GM21825 (cell line): ENCODE measurements around the gene ENAH.

Experiments used
- ATAC-seq: cut with Tn5 transposase; IDR thresholded peaks from one replicate; pipeline ENCODE4 v1.9.1; 2021; ENCODE audit warnings: mild to moderate bottlenecking, moderate library complexity; ENCODE audit not compliant: unreplicated experiment

The ENAH gene

DNA sequence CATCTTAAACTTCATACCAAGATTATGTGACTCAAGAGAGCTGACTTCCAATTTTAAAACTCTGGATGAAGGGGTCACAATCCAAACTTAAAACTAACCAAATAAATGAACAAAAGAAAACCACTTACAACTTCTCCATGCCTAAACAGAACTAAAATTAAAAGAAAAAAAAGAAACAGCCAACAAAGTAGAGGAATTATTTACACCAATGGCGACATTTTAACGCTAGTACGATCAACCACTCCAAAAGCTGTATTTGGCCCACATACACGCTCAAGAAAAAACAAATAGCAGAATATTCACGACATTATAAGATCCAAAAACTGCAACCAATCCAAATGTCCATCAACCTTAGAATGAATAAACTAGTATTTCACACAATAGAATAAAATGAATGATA, 42.4 kb downstream of the ENAH start:
- no peak for ATAC-seq

DNA sequence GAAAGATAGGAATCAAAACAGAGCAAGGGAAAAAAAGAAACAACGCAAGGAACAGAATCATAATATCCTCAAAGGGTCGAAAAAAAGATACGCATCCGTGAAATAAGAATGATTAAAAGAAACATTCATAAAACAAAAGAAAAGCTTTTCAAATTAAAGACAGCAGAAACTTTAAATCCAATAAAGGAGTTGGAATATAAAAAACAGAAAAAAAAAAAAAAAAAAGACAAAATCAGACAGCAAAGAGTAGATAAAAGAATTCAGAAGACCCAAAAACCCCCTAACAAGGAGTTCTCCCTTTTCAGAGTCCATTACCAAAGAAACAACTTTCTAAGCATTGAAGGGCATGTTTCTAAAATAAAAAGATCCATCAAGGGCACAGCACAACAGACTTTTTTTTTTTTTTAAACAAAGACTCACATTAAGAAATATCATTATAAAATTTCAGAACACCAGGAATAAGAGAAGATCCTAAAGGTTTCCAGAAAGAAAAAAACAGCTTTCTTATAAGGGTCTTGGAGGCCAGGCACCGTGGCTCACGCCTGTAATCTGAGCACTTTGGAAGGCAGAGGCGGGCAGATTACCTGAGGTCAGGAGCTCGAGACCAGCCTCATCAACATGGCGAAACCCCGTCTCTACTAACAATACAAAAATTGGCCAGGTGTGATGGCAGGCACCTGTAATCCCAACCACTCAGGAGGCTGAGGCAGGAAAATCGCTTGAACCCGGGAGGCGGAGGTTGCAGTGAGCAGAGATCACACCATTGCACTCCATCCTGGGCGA, 44.7 kb downstream of the ENAH start:
- ATAC-seq: no peak

DNA sequence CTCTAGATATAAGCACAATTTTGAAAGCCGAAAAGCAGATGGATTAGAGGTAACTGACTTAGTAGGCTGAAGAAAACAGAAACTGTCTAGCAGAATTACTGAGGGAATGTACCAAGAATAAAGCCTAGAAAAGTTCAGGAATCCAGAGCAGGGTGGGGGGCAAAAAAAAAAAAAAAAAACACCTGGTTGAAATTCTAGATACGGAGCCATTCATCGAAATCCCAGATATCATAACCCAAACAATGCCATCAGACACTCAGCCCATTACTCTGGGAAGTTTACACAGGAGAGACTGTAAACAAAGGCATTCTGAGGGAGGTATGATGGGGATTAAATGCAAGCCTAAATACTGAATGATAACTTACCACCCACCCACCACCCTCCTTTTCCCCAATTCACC, 45.6 kb downstream of the ENAH start:
- no peak for ATAC-seq

DNA sequence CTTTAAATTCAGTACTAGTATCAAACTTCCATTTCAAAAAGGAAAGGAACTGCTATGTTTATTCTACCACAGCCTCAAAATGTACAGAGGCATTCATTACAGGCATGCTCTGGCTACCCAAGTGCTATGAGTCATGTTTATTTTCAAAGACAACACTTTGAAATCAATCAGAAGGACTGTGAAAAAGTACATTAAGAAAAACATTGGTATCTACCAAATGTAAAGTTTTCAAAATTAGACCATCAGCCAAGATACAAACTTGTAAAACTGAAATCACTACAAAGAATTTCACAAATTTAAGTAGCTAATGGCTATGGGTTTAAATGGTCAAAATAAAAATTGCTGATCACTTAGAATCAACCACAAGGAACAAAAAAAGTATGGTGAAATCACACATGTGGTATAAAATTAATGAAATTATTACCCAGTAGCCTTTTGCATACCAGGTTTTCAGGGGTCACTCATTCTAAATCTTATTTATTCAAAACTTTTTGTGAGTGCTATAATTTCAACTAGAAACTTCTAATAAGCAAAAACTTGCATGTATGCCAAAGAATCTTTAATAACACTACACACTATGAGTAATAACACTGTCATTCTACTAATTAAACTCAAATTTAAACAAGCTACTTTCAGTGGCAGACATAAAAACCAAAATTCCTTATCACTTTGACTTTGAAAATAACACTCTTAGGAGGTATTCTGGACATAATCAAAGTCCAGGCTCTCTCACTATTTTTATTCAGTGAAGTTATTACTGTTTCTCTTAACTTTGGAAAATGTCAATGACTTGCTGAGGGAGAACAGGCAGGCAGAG, 49.2 kb downstream of the ENAH start:
- ATAC-seq: no peak

DNA sequence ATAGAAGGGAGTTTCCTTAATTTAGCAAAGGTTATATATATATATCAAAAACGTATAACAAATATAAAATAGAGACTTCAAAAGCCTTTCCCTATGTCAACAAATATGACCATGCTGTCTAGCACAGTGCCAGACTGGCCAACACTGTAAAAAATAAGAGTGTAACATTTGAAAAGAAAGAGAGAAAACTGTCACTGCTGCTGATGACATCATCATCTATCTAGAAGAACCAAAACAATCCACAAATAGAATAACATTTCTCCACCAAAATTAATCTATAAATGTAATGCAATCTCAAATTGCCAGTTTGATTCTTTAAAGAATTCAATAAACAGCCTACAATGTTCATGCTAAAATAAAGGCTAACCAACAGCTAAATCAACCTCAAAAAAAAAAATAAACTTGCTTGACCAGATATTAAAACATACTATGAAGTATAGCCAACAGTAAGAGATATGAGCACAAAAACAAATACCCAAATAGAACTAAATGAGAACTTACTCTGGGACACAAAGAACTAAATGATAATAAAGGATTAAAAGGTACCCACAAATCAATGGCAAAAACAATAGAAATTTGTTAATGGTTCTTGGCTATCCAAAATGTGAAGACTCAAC, 50.2 kb downstream of the ENAH start:
- no peak for ATAC-seq

DNA sequence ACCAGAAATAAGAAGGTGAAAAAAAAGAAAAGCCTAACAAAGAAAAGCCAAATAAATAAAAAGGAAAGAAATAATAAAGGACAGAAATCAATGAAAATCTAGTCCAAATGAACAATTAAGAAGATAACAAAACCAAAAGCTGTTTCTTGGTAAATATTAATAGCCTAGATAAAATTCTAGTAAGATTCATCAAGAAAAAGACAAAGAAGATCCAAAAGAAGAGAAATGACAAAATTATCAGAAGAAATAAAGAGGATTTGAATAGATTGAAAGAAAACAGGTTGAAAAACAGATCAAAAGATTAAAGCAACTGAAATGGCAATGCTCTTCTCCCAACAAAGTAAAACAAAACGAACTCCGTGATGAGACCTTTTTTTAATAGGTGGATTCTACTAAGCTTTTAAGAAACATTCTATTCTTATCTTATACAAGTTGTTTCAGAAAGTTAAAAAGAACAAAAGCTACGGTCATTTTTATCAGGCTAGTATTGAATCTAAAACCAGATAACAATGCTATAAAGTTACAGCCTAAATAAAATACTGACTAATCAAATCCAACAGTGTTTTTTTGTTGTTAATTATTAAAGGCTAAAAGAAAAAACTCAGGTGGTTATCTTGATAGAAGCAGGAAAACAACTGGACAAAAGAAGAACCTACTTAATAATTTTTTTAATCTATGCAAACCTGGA, 50.9 kb downstream of the ENAH start:
- ATAC-seq: no peak

DNA sequence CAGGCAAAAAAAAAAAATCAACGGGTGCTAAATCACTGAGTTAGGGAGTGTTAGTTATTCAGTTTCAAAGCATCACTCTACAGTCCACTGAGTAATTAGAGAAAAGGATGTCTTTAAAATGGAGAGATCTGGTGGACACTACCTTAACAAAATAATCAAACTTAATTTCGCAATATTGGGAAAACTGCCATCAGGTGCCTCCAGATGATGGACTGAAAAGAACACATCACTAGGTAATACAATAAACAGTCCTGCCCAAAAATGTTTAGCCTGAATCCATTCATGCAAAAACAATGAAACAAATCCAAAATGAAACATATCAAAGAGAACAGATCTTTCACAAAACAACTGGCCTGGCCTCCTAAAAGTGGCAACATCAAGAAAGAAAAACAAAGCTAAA, 54.1 kb downstream of the ENAH start:
- no peak for ATAC-seq

DNA sequence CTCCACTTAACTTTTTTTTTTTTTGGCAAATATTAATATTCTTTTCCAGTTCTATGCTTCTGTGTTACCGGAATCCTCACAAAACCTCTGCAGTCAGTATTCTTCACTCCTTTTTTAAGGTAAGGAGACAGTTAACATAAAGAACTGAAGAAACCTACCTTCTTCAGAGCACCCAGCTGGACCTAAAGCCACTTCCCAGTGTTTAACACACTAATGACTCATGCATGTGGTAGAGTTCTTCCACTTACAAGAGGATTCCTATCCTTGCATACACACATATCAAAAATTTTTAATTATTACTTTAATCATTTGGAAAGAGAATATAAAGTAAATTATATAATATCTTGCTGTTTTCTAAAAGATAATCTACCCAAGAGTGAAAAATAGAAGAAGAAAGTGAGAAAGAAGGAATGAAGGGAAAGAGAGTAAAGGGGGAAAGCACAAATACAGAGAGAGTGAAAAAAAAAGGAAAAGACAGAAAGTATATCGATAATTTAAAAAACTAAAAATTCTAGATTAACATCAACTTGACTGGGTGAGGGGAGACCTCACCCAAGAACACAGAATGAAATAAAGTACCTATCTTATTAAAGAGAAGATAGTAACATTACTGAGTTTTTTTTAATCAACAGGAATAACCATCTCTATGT, 54.9 kb downstream of the ENAH start:
- ATAC-seq: no peak

DNA sequence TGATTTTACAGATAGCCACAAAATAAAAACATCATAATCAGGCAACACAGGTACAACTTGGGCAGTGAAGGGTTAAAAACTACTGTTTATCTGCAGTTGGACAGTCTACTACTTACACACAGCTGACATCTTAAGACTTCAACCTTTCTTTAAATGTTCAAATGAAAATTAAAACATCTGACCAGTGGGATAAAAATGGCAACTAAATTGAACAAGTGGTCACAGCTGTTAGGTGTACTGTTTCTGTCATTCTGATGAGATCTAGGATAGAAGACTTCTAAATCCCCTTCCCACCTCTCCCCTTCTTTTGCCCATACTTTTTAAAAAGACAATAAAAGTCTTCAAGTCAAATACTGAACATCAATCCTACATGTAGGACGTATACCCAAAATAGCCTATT, 56.2 kb downstream of the ENAH start:
- no peak for ATAC-seq

DNA sequence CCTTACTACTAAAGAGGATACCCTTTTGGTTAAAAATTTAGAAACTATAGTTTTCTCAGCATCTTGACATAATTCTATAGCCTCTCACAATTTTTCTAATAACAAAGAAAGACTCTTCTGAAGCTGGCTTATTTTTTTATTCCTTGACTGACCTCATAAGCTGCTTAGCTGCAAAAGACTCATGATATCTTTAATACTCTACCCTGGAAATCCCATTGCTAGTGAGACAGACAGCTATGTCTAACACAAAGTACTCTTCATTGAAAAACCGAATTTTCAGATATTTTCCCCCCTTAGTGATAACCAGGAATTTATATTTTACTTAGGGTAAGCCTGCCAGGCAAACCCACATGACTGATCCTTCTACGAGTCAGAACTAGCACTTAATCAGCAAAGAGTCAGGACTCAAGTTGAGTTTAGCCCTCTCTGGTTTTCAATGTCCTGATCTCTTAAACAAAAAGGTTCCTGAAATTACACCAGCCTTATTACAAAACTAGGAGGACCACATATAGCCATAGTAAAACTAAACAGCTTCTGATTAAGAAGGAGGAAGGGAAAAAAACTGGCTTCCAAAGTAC, 56.9 kb downstream of the ENAH start:
- ATAC-seq: no peak

DNA sequence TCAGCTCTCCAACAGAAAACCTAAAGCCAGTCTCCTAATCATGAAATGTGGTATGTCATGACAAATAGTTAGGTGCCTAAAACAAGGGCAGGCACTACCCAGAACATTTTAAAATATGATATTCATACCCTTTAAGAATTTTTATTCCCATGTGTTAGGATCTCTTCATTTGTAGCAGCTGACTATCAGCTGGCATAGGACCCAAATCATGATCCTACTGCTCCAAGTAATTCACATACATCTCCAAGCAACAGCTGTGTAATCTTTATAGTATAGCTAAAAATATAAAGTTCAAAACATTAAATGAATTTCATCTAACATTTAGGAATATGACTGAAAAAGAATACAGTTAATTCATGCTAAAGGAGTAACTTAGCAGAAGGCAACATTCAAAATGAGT, 57.5 kb downstream of the ENAH start:
- no peak for ATAC-seq

DNA sequence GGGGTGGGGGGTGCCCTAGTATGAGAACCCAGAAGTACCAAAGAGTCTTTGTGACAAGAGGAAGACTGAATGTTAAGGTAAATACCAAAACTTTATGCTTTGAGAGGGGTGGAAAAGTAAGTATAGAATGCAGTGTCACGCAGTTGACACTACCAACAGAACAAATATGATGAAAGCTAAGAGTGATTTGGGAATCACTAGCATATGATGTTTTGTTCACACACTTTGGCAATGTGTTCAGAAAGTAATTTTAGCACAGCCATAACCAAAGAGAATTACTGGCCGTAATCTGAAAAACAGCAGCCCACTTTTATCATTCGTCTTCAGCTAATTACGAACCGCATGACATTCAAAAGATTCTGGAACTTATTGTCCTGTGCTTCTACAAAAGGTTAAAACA, 59.5 kb downstream of the ENAH start:
- no peak for ATAC-seq

DNA sequence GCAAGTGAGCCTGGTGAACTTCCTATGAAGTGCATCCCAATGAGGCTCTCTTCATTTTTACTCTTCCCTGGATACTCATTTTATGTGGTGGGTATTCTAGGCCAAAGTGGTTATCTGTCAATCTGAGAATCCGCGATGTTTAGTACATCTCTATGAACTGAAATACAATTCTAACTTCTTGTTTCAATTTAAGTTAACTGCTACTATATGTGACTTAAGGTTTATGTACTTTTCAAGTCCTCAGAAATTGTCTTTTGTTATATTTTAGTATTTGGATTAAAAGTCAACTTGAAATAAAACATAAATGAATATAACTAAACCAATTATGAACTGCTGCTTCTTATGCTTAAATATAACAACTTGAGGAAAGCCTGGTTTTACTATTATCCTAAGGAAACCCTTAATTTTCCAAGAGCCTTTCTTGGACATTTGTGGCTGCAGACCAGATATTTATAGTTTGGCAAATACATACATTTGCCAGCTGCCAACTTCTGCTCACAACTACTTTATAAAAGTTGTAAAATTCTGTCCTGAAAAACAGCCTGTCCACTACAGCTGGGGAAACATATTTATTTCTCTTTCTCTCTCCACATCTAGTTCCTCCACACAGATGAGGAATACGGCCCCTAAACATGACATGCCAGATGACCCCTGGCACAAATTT, 60.4 kb downstream of the ENAH start:
- no peak for ATAC-seq

DNA sequence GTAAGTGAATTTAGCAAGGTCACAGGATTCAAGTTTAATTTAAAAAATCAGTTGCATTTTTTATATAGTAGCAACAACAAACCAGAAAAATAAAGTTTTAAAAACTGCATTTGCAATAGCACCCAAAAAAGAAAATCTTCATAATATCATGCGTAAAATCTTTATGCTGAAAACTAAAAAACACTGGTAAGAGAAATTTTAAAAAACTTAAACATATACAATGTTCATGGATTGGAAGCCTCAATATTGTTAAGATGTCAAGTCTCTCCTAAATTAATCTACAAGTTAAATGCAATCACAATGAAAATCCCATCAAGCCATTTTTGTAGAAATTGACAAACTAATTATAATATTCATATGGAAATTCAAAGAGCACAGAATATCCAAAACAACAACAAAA, 65.6 kb downstream of the ENAH start:
- no peak for ATAC-seq

DNA sequence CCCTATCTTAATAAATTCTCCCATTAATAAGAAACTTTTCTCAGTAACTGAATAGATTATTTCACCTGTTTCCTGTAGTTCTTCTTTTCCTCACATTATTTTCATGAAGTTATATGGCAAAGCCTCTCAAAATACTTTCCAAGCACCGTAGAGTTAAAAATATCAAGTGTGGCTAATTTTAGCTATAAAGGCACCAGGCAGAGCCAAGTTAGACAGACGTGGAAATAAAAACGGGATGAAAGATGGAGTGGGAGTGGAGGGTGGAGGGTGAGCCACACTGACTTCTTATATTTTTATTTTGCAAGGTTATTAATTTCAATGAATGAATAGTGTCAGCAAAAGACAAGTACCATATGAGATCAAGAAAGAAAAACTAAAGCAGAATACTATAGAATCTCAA, 71.7 kb downstream of the ENAH start:
- ATAC-seq: no peak

DNA sequence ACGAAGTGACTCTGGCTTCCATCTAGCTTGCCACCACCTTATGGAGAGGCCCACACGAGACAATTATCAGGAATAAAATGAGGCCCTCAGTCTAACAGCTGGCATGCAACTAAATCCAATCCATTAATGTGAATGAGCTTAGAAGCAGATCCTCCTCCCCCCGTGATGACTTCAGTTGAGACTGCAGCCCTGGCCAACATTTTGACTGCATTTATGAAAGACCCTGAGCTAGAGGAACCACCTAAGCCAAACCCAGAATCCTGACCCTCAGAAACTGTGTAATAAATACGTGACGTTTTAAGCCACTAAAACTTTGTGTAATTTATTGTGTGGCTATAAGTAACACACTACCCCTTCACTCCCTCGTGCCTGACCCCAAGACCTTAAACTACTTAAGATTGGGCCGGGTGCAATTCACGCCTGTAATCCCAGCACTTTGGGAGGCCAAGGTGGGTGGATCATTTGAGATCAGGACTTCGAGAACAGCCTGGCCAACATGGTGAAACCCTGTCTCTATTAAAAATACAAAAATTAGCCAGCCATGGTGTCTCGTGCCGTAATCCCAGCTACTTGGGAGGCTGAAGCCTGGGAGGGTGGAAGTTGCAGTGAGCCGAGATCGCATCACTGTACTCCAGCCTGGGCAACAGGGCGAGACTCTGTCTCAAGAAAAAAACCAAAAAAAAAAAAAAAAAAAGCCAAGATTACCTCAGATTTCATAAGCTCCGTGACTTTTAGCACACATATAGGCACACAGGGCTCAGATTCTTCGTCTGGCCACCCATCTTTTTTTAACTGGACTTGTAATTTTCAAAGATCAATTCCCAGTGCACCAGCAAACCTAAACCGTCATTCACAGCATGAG, 72.5 kb downstream of the ENAH start:
- no peak for ATAC-seq

DNA sequence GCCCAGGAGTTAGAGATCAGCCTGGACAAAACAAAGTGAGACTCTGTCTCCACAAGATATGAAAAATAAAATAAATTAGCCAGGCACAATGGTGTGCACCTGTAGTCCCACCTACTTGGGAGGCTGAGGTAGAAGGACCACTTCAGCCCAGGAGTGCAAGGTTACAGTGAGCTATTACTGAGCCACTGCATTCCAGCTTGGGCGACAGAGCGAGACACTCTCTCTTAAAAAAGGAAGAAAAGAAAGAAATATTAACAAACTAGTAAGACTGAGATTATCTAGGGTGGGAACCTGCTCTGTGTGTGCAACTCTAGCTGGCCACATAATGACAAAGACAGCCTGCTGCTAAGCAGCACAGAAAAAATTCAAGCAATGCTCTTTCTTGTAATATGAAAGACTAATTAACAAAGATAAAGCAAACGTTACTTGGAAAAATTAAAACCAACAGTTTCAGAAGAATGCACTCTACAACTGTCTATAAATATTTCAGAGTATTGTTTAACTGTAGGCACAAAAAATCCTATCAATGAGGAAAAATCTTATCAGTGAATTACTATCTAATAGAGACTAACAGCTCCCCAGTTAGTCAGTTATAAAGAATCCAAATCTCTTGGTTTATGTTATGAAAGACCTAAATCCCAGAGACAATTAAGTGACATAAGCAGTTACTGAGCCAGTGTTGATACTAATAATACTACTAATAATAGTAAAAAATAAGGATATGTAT, 74.5 kb downstream of the ENAH start:
- no peak for ATAC-seq

DNA sequence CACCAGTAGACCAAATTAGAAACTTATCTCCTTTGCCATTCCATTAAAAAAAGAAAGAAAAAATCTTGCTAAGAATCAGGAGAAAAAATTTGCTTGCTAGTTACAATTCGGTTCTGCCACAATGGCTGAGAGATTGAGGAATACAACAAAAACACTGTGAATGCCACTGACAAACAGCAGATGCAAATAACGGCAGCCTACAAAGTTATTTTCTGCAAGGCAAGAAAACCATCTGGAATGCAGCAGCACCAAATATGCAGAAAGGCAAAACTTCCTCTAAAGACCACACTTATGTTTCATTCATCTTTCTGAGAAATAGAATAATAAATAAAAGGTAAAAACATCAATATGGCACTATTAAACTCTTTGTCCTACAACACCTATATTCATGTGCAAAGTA, 75.7 kb downstream of the ENAH start:
- no peak for ATAC-seq
